ENCODE measurements around the gene CHAT. TPM values are rescaled to one million over a fixed set of nuclear protein-coding genes. Genes with fewer than 3 reads are reported as not detected.

The CHAT gene
- total and polyA plus RNA-seq, 7 donors = not detected

GRCh38 chr10:49569031-49569631 is 44.7 kb upstream of the CHAT start:
- H3K36me3 ChIP-seq (ENCODE audit: insufficient read depth in 1 of 2, low read depth in 1 of 2) = no peaks in the 10 kb centered on the region
- peaks cover 0 to 5% (median 0%) of the 10 kb centered on the region in 3 donors for H3K27me3 ChIP-seq (ENCODE audit: insufficient read depth in 3 of 3, low read length in 2 of 3)
- no peak overlapping the region for H3K4me3 ChIP-seq
- H3K9me3 ChIP-seq = no peaks in the 10 kb centered on the region
- ATAC-seq (no peak), DNase-seq (no peak)
- no peak overlapping the region for H3K27ac ChIP-seq
- 53 to 60% (median 56%) methylated on average over 3 of the region's 3 CpGs for WGBS, 3 donors
- no peaks in the 10 kb centered on the region for H3K4me1 ChIP-seq
- TF ChIP-seq CTCF (IDR thresholded peaks at IDR 0.05) = no peak
- intact Hi-C loops (cut with DNase I) = no loop called here

DNA sequence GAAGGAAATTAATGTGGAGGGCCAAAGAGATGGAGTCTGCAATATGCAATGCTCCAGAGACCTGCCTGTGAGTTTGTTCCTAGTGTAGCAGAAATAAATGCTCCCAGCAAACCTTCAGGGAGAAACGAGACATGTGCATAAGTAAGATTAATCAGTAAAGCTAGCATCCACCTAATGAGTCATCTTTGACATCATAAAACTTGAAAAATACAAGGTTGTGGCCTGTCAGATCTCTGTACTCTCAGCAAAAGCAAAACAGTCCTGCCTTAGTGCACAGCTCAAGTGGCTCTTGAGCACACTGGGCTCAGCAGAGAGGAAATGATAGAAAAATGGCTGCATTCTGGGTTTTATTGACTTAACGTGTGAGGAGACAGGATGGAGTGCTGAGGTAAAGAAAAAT is 42.4 kb upstream of the CHAT start:
- no peak for TF ChIP-seq CTCF (IDR thresholded peaks at IDR 0.05)
- no peak overlapping the region for H3K4me3 ChIP-seq
- no peaks in the 10 kb centered on the region for H3K9me3 ChIP-seq
- no peak for DNase-seq
- no peak overlapping the region for H3K27ac ChIP-seq
- H3K4me1 ChIP-seq = no peaks in the 10 kb centered on the region
- ATAC-seq = no peak
- H3K27me3 ChIP-seq (ENCODE audit: insufficient read depth in 3 of 3, low read length in 2 of 3) = no peaks in the 10 kb centered on the region
- WGBS, 3 donors = 38 to 50% (median 49%) methylated on average over 2 of the region's 2 CpGs
- intact Hi-C loops (cut with DNase I) = no loop called here
- no peaks in the 10 kb centered on the region for H3K36me3 ChIP-seq (ENCODE audit: insufficient read depth in 1 of 2, low read depth in 1 of 2)

- no peak for ATAC-seq
- H3K27me3 ChIP-seq (ENCODE audit: insufficient read depth in 3 of 3, low read length in 2 of 3) = no peaks in the 10 kb centered on the region
- no peaks in the 10 kb centered on the region for H3K4me1 ChIP-seq
- intact Hi-C loops (cut with DNase I) = no loop called here
- WGBS, 3 donors = 41 to 48% (median 44%) methylated on average over 9 of the region's 9 CpGs
- TF ChIP-seq CTCF (IDR thresholded peaks at IDR 0.05) = no peak
- no peaks in the 10 kb centered on the region for H3K36me3 ChIP-seq (ENCODE audit: insufficient read depth in 1 of 2, low read depth in 1 of 2)
- H3K27ac ChIP-seq = no peak overlapping the region
- no peaks in the 10 kb centered on the region for H3K9me3 ChIP-seq
- no peak overlapping the region for H3K4me3 ChIP-seq
- no peak for DNase-seq
These were observed 41.2 kb upstream of the CHAT start for GRCh38 chr10:49572594-49573114.

DNA sequence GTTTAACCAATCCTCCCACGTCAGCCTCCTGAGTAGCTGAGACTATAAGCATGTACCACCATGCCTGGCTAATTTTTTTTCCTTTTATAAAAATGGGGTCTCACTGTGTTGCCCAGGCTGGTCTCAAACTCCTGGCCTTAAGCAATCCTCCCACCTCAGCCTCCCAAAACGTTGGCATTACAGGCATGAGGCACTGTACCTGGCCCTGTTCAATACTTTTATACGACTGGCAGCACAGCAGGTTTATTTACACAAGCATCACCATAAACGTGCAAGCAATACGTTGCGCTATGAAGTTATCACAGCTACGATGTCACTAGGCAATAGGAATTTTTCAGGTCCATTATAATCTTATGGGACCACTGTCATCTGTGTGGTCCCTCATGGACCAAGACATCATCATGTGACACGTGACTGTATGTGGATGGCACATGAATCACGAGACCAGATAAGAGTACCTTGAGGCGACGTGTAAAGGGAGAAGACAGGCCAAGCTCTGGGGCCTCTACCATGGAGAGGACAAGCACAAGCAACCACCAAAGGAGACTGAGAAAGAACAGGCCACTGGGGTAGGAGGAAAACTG is 38.3 kb upstream of the CHAT start:
- DNase-seq = no peak
- ATAC-seq = no peak
- no peak overlapping the region for H3K27ac ChIP-seq
- H3K4me3 ChIP-seq = no peak overlapping the region
- no peak for TF ChIP-seq CTCF (IDR thresholded peaks at IDR 0.05)
- no peaks in the 10 kb centered on the region for H3K9me3 ChIP-seq
- H3K27me3 ChIP-seq (ENCODE audit: insufficient read depth in 3 of 3, low read length in 2 of 3) = no peaks in the 10 kb centered on the region
- WGBS, 3 donors = 80 to 83% (median 82%) methylated on average over 11 of the region's 11 CpGs
- intact Hi-C loops (cut with DNase I) = no loop called here
- no peaks in the 10 kb centered on the region for H3K4me1 ChIP-seq
- no peaks in the 10 kb centered on the region for H3K36me3 ChIP-seq (ENCODE audit: insufficient read depth in 1 of 2, low read depth in 1 of 2)
